DOHH2 (cell line): ENCODE measurements around the gene ARL8B.
"Not testable (repeated sequence)": the region's sequence is repeated elsewhere in the genome, so short reads cannot be mapped to it uniquely, and the experiment has no call there.

Source experiments
- H3F3A ChIP-seq: fragments of 200-600 bp; sonication (generic), shearing (Covaris generic); 2 replicates; pipeline ENCODE4 v1.6.0; 2016; ENCODE audit warnings: antibody characterized with exemption, mild to moderate bottlenecking; ENCODE audit not compliant: control insufficient read depth, insufficient read depth
- H3K27ac ChIP-seq: fragments of 200-600 bp; sonication (generic); 2 replicates; pipeline ENCODE4 v1.5.1; 2014; ENCODE audit warnings: low read depth, mild to moderate bottlenecking, low read length, moderate library complexity
- H3K27me3 ChIP-seq: fragments of 200-600 bp; sonication (generic); 2 replicates; pipeline ENCODE4 v1.6.1; 2014; ENCODE audit warnings: mild to moderate bottlenecking, low read length, mixed read lengths; ENCODE audit not compliant: control insufficient read depth
- H3K36me3 ChIP-seq: fragments of 200-600 bp; sonication (generic); 2 replicates; pipeline ENCODE4 v1.6.1; 2014; ENCODE audit warnings: mild to moderate bottlenecking, low read length, moderate library complexity, mixed read lengths; ENCODE audit not compliant: control insufficient read depth
- H3K4me1 ChIP-seq: fragments of 200-600 bp; sonication (generic); 2 replicates; pipeline ENCODE4 v1.6.1; 2014; ENCODE audit warnings: mild to moderate bottlenecking, low read length, mixed read lengths; ENCODE audit not compliant: control insufficient read depth
- H3K4me2 ChIP-seq: fragments of 200-600 bp; sonication (generic); 2 replicates; pipeline ENCODE4 v1.6.0; 2014; ENCODE audit warnings: mild to moderate bottlenecking, low read length, moderate library complexity
- H3K4me3 ChIP-seq: fragments of 200-600 bp; sonication (generic); 2 replicates; pipeline ENCODE4 v1.5.1; 2014; ENCODE audit warnings: mild to moderate bottlenecking, low read length, mixed read lengths
- H3K79me2 ChIP-seq: fragments of 200-600 bp; sonication (generic); 2 replicates; pipeline ENCODE4 v1.6.1; 2014; ENCODE audit warnings: mild to moderate bottlenecking, low read length, mixed read lengths; ENCODE audit not compliant: control insufficient read depth
- H3K9me2 ChIP-seq: fragments of 200-600 bp; sonication (generic); replicated peaks from 2 replicates; pipeline ENCODE4 v1.6.1; 2014; ENCODE audit warnings: mild to moderate bottlenecking, low read length, mixed read lengths; ENCODE audit not compliant: control insufficient read depth
- H3K9me3 ChIP-seq: fragments of 200-600 bp; sonication (generic); 2 replicates; pipeline ENCODE4 v1.6.1; 2014; ENCODE audit warnings: antibody characterized with exemption, low read length, mixed read lengths; ENCODE audit not compliant: control insufficient read depth, insufficient read depth
- H4K20me1 ChIP-seq: fragments of 200-600 bp; sonication (generic); 2 replicates; pipeline ENCODE4 v1.6.0; 2014; ENCODE audit warnings: low read depth, mild to moderate bottlenecking, antibody characterized with exemption, low read length, moderate library complexity; ENCODE audit not compliant: control insufficient read depth, insufficient read depth
- EZH2phosphoT487 ChIP-seq: fragments of 200-600 bp; sonication (generic); IDR thresholded peaks from 2 replicates; pipeline ENCODE4 v1.6.1; 2017; ENCODE audit warnings: borderline replicate concordance, mild to moderate bottlenecking, antibody characterized with exemption, low read length, moderate library complexity, mixed read lengths
- TF ChIP-seq, protein P1 (sequence below): fragments of 200-600 bp; sonication (generic); IDR thresholded peaks from one replicate; pipeline ENCODE4 v1.5.1; 2014; ENCODE audit warnings: antibody characterized with exemption, mild to moderate bottlenecking, low read depth, low read length; ENCODE audit not compliant: poor library complexity, severe bottlenecking

Gene ARL8B

GRCh38 chr3:5110337-5110736 lies 11.8 kb upstream of the ARL8B start:
- no peaks in the 10 kb centered on the region for H3K36me3 ChIP-seq
- no peaks in the 10 kb centered on the region for H4K20me1 ChIP-seq
- H3K27me3 ChIP-seq = peaks cover 2% of the 10 kb centered on the region
- no peaks in the 10 kb centered on the region for H3F3A ChIP-seq
- H3K9me3 ChIP-seq = no peaks in the 10 kb centered on the region
- H3K9me2 ChIP-seq = no peaks in the 10 kb centered on the region
- H3K4me2 ChIP-seq = no peak overlapping the region
- no peak overlapping the region for H3K27ac ChIP-seq
- no peaks in the 10 kb centered on the region for H3K4me1 ChIP-seq
- H3K4me3 ChIP-seq = no peak overlapping the region
- no peak for TF ChIP-seq EZH2phosphoT487
- TF ChIP-seq, protein P1, sequence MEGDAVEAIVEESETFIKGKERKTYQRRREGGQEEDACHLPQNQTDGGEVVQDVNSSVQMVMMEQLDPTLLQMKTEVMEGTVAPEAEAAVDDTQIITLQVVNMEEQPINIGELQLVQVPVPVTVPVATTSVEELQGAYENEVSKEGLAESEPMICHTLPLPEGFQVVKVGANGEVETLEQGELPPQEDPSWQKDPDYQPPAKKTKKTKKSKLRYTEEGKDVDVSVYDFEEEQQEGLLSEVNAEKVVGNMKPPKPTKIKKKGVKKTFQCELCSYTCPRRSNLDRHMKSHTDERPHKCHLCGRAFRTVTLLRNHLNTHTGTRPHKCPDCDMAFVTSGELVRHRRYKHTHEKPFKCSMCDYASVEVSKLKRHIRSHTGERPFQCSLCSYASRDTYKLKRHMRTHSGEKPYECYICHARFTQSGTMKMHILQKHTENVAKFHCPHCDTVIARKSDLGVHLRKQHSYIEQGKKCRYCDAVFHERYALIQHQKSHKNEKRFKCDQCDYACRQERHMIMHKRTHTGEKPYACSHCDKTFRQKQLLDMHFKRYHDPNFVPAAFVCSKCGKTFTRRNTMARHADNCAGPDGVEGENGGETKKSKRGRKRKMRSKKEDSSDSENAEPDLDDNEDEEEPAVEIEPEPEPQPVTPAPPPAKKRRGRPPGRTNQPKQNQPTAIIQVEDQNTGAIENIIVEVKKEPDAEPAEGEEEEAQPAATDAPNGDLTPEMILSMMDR = no peak
- no peaks in the 10 kb centered on the region for H3K79me2 ChIP-seq

- H3K79me2 ChIP-seq = no peaks in the 10 kb centered on the region
- H3K27me3 ChIP-seq = peaks cover 2% of the 10 kb centered on the region; the same call in 1 of the 2 replicates
- no peak overlapping the region for H3K4me3 ChIP-seq
- no peak overlapping the region for H3K4me2 ChIP-seq
- no peak overlapping the region for H3K27ac ChIP-seq
- no peaks in the 10 kb centered on the region for H4K20me1 ChIP-seq
- no peaks in the 10 kb centered on the region for H3K9me3 ChIP-seq
- H3K4me1 ChIP-seq = no peaks in the 10 kb centered on the region; the same call in 1 of the 2 replicates
- H3K36me3 ChIP-seq = no peaks in the 10 kb centered on the region
- no peaks in the 10 kb centered on the region for H3F3A ChIP-seq
- TF ChIP-seq, protein P1 = no peak
- no peak for TF ChIP-seq EZH2phosphoT487
- no peaks in the 10 kb centered on the region for H3K9me2 ChIP-seq
Measured at GRCh38 chr3:5112043-5112442, 10.0 kb upstream of the ARL8B start.

DNA sequence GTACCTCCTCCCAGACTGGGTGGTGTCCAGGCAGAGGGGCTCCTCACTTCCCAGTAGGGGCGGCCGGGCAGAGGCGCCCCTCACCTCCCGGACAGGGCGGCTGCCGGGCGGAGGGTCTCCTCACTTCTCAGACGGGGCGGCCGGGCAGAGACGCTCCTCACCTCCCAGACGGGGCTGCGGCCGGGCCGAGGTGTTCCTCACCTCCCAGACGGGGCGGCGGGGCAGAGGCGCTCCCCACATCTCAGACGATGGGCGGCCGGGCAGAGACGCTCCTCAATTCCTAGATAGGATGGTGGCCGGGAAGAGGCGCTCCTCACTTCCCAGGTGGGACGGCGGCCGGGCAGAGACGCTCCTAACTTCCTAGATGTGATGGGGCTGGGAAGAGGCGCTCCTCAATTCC lies 8.4 kb upstream of the ARL8B start:
- not testable (repeated sequence) for H3K4me1 ChIP-seq, H4K20me1 ChIP-seq, H3K4me3 ChIP-seq, H3F3A ChIP-seq, H3K9me3 ChIP-seq, H3K27ac ChIP-seq, H3K4me2 ChIP-seq, H3K36me3 ChIP-seq, H3K27me3 ChIP-seq, H3K79me2 ChIP-seq, H3K9me2 ChIP-seq

DNA sequence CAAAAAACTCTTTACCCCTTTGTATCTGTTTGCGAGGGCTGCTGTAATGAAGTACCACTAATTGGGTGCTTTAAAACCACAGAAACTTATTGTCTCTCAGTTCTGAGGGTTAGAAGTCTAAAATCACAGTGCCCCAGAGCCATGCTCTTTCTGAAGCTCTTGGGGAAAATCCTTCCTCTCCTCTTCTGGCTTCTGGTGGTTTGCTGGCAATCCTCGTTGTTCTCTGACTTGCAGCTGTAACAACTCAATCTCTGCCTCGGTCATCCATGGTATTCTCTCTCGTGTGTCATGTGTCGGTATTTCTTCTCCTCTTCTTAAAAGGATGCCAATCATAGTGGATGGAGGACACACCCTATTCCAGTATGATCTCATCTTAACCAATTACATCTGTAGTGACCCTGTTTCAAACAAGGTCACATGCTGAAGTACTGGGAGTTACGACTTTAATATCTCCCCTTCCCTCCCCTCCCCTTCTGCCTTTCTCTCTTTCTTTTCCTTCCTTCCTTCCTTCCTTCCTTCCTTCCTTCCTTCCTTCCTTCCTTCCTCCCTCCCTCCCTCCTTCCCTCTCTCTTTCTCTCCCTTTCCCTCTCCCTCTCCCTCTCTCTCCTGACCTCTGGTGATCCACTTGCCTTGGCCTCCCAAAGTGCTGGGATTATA lies 6.5 kb upstream of the ARL8B start:
- no peak overlapping the region for H3K27ac ChIP-seq
- H3K36me3 ChIP-seq = no peaks in the 10 kb centered on the region
- TF ChIP-seq, protein P1 = no peak
- TF ChIP-seq EZH2phosphoT487 = no peak
- peaks cover 3% of the 10 kb centered on the region; the same call in 1 of the 2 replicates for H3K4me1 ChIP-seq
- no peaks in the 10 kb centered on the region for H3K9me2 ChIP-seq
- H3K9me3 ChIP-seq = no peaks in the 10 kb centered on the region
- no peak overlapping the region for H3K4me2 ChIP-seq
- no peaks in the 10 kb centered on the region for H3K27me3 ChIP-seq
- no peaks in the 10 kb centered on the region for H3K79me2 ChIP-seq
- H4K20me1 ChIP-seq = no peaks in the 10 kb centered on the region
- no peaks in the 10 kb centered on the region for H3F3A ChIP-seq
- no peak overlapping the region for H3K4me3 ChIP-seq
